HG02588 (cell line): ENCODE measurements around the gene NFIA.

ENCODE experiments used
- ATAC-seq: cut with Tn5 transposase; IDR thresholded peaks from one replicate; pipeline ENCODE4 v1.9.1; 2021; ENCODE audit warnings: mild to moderate bottlenecking, moderate library complexity; ENCODE audit not compliant: unreplicated experiment

Gene NFIA

DNA sequence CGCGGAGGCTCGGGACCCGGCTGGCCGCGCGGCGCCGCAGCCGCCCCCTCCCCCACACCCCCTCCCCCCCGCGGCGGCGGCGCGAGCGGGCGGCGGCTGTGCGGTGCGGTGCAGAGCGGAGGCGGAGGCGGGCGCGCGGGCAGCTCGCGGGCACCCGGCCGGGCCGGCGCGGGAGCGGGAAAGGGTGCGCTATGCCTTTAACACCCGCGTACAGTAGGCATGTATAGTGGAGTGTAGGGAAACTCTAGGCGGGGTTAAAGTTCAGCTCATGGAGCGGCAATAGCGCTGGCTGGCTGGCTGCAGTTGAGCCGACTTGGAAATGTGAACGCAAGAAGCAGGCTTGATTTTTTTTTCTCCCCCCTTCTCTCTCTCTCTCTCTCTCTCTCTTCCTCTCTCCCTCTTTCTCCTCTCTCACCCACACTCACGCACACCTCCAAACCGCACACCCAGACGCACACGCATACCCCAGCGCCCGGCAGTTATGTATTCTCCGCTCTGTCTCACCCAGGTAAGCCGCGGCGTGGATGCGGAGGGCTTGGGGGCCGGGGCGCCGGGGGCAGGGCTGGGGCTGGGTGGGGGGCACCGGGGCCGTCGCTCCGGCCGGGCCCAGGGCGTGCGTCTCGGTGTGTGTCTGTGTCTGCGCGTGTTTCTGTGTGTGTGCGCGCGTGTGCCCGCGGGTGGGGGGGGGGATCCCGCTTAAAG lies at the start of gene NFIA:
TSS of gene NFIA (plus strand) at position 251 of the 702 bp plus-strand sequence.
- ATAC-seq: no peak

DNA sequence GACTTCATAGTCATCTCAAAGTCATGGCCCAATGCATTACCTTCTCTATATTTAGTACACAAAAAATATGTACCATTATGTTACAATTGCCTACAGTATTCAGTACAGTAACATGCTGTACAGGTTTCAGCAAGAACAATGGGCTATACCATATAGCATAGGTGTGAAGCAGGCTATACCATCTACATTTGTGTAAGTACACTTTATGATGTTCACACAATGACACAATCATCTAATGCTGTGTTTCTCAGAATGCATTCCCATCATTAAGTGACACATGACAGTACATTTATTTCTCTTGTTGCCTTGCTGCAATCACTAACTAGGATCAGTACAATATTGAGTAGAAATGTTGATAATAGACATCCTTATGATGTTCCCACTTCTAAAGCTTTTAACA lies 46.5 kb upstream of the NFIA start:
- no peak for ATAC-seq

DNA sequence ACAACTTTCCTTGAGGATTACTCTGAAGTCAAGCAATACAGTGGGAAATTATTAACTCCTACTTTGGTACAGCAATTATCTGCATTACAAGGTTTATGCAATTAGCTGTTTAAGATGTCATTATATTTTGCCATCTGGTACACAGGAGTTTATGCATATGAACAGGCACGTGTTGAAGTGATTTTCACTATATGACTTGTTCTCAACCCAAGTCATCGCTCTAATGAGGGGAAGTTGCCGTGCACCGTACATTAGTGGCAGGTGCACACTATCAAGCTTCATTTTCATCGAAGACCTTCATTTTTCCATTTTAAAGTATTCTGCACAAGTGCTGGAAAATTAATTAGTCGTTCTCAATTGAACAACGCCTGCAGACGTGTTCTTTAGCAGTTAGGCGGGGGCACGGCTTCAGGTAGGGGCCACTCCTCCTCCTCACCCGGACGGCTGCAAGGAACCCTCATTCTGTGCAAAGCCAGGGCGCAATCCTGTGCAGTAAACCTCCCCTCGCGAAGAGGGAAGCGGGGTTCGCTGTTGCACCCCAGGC lies 39.8 kb upstream of the NFIA start:
- no peak for ATAC-seq

DNA sequence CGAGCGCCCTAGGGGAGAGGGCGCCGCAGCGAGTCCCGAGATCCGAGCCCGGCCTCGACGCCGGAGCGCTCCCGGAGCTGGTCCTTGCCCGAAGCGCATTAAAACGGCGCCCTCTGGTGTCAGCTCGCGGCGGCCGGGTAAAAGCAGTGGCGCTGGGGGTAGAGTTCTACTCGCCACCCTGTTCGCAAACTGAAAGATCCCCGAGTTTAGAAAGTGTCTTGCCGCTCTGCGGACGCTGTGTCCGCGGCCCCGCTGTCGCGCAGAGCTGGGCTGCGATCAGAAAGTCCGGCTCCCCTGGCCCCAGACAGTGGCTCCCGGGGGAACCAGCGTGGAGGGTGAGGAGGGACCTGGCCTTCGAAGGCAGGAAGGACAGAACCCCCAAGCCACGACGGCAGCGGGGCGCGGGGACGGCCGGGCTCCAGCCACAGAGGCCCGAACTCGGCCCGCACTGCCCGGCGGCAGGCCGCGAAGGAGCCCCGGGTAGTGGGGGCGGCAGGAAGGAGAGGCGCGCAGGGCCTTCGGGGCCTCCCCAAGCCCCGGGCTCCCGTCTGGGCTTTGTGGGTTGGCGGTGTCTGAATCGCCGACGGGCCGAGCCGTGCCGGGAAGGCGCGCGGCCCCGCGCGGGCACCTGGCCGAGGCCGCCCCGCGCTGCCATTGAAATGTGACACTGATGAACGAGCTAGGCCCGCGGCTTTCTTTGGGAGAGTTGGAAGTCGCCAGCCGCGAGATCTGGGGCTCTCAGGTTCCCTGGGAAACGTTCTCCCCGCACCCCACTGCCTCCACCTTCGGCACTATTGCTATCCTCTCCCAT lies 39.1 kb upstream of the NFIA start:
- ATAC-seq: peak; percentile 60

DNA sequence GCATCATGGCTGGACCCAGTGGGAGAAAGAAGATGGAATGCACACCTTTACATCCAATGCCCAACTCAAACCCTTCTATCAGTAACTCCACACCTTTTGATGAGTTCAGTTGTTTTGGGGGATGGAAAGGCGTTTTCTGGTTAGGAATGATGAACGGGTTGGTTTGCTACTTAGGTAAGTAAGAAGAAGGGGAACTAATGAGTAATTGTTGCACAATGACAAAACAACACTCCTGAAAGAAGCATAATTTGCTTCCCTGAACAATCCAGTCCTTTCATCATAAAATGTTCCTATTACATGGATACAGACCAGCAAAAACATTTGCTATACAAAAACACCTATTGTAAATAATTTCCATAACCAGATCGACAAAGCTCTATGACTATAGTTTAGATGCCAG lies 35.9 kb upstream of the NFIA start:
- ATAC-seq: no peak

DNA sequence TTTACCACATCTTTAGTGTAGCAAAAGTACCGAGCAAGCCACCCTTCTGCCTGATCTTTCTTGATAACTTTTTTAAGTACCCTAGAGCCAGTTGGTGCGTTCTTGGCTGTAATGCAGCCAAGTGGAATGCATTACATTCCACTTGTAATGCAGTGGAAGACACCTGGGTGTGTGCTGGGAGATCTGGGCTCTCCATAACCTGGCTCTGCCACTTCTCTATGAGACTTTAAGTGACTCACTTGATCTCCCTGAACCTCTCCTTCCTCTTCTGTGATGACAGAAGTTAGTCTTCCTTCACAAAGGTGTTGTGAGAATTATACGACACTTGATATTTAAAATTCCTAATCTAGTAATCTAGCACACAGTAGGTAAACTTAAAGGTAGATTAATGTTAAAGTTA lies 35.3 kb upstream of the NFIA start:
- ATAC-seq: no peak

DNA sequence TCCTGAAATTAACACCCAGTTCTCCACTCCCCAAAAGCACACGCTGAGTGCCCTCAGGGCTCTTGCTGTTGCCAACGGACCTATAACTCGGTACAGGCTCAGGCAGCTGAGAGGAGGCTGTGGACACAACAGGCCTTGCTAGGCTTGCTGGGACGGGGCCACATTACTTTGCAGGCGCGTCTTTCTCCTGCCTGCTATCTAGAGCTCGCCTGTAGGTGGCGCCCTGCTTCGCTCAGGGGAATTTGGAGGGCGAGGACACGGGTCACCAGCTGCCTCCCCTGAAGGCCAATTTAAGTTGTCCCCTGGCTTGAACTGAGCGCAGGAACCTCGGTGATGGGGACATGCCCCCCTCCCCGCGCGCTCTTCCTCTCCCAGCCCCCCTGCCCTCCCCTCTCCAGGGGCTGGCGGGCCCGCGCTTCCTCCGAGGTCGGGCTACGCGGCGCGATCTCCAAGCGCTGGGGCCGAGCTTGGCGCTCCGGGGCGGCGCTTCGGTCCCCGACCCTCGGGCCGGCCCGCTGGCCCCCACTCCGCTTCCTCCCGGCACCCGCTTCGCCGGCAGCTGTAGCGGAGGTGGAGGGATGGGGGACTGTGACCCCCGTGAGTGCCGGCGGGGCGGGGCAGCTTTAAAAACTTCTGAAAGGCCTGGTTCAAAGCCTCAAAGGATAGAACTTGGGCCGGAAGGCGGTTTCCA lies 32.4 kb upstream of the NFIA start:
- ATAC-seq: peak; percentile 66

DNA sequence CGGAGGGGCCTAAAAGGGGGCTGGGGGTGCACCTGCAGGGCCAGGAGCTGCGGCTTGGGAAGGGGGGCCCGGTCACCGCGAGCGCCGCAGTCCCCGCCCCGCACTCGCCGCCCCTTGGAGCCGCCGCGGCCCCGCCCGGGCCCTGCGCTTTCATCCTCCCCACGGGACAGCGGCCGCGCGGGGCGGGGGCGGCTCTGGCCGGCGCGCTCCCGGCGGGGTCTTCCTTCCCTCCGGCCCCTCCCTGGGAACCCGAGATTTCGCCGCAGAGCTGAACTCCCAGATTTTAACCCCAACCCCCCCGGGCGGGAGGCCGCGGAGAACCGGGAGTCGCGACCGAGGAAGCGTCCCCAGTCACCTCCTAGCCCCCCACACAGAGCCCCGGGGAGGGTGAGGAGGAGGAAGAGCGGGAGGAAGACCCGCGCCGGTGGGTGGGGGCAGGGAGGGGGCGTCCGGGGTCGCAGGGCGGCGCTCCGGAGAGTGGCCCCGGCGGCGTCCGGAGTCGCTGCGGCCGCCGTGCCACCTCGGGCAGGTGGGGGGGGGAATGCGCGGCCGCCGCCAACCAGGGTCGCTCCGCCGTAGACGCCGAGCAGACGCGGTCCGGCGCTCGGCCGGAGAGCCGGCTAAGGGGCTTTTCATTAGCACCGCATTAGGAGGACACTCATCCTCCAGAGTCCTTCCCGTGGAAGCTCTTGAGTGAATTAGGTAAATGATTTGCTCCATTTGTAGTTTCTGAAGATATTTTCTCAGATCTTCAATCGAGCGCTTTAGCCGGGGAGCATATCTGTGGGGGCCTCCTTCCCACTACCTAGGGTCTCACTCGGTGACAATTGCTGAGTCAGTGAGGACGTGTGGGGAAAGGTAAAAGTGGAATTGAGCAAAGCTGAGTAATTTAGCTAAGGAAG lies 31.6 kb upstream of the NFIA start:
- no peak for ATAC-seq

DNA sequence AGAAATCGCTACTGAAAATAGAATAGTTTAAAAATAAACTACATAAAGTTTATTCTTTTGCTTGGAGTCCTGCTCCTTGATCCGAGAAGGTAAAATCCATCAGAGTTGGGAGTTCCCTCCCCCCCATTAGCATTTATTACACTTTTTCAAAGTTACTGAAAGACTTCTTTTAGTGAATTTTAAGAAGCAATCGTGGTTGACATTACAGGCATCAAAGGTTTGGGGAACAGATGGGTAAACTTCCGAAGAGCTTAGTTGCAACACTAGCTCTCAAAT lies 31.0 kb upstream of the NFIA start:
- no peak for ATAC-seq

DNA sequence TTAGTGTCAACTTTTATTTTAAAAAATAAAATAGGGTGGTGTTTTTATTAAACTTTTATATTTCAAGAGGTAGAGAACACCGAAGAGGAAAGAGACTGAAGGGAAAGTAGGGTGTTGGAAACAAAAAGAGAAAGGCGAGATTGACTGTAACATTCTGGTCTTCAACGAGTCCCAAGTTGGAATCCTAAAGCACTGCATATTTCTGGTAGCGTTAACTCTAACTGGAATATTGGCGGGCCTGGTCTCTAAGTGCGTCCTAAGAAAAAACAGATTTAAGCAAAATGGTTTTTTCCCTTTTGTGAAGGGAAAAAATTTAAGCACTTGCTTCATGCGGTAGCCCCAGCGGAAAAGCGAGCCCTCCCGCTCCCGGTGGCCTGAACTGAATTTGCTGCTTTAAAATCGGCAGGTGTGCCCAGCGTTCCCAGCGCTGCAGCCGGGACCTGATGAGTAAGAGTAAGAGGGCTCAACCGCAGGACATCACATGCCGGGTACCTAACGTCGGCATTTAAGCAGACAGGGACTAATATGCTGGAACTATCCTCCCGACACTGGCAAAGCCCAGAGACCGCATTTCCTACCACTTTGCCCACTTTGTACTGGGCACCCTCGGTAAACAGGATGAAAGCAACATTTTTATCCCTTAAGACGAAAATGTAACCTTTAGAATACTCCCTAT lies 30.5 kb upstream of the NFIA start:
- ATAC-seq: no peak

DNA sequence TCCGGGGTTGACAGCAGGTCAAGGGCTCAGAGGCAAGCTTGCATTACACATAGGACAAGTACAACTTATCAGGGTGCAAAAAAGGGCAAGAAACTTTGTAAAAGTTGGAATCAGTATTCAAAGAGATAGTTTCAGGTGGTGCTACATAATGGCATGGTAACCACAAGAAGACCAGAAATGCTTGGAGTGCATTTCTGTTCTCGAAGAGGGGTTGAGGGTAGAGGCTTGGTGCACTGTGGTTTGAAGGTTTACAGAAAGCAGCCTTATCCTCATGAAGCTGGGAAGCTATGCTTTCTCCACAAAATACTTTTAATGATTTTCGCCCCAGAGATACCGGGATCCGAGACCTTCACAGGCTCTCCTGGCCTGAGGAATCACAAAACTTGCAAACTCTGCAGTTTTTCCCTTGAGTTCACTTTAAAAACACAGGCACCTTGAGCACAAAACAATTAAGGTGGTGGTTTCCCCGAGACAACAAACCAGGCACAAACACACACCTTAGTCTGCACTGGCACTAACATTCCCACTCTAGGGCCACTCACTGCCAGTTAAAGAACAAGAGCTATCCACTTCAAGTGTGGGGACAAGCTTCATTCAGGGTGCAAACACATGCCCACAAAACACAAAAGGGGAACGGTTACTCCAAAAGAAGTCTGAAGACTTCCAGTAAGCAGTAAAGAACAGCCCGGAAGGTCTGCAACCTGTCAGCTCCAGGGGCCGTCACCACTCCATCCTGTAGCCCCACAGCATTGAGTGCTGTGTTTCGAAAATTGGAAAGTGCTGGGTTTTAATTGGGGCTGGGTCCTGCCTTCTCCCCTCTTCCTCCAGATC lies 29.8 kb upstream of the NFIA start:
- ATAC-seq: no peak

DNA sequence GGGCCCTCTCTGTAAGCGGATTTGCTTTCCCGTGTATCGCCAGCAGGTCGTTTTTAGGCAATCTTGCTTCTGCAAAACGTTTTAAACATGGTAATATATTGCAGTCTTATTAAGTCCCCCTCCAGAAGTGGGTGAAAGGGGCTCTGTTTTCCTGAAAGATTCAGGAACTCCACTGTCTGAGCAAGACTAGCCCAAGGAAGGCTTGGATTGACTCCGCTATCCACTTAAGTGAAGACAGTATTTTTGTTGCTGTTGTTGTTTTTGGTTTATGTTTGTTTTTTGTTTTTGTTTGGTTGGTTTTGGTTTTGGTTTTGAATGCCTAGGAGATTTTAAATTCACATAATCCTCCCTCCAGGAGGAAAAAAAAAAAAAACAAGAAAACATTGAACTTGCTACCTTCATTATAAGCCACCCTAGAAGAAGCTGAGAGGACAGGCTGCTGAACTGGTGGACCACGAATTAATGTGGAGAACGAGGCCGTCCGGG lies 29.1 kb upstream of the NFIA start:
- ATAC-seq: no peak

DNA sequence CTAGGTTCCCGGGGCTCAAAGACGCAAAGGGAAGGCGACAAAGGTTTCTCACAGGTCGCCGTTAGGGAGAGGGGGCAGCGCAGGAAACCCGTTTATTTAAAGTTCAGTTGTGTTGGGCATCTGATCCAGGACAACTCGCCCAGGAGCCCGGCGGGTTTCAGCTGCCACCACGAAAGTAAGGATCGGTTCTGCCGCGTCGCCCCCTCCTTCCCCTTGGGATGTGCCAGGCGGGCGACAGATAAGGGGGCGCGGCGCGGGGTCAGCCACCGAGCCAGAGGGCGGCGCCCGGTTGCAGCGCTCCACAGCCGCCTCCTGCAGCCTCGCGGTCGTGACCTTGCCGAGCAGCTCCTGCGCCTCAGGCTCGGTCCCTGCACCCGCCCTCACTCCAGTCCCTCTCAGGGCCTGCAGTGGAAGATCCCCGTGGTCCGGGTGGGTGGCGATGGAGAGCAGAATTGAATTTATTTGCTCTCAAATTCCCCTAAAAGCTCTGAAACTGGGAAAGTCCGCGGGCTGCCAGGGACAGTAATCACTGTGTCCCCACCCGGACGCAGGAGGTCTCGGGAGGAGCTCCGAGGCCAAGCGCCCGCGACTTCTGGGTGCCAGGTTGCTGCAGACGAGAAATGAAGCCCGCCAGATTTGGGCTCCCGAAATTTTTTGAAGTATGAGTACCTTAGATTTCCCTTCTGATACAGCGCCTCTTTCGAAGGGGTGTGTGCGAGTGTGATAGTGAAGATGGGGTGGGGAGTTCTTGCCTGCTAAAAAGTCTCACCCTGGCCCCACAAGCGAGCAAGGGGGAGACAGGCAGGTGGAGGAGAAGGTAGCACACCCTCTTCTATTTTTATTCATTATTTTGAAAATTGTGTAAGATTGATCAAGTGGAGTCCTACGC lies 28.4 kb upstream of the NFIA start:
- ATAC-seq: no peak

DNA sequence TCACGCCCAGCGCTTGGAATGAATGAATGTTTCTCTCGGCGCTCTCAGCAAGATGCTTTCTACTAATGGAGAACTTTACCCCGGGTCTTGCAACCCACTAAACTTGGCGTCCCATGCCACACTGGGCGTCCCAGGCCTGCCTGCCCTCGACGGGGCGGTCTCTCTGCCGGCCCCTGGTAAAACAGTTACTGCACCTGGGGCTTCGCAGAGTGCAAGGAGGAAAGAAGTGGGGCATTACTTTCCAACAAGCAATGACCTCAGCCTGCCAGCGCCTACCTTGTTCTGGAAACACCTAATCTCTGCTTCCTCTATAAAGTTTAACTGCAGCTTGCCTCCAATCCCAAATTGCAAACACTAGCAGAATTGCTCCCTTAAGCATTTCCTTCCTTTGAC lies 27.8 kb upstream of the NFIA start:
- ATAC-seq: no peak

DNA sequence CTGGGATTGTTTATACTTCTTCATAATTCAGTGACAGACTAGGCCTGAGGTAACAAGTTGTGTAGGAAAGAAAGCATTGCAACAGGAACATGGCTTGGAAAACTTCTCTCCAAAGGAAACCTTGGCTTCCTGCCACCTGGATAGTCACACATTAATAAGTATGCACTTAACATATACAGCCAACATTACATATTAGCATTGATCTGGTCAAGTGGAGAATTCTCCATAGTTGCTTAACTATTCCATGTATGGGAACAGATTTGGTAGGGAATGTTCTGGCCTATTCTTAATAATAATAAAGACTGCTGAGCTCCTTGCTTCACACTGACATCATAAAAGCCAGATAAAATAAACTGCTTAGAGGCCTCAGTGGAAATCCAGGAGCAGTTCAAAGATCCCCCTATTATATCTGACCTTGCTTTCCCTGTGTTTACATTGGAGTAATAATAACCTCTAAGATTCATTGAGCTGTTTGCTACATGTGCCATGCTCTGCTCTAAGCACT lies 27.2 kb upstream of the NFIA start:
- no peak for ATAC-seq

DNA sequence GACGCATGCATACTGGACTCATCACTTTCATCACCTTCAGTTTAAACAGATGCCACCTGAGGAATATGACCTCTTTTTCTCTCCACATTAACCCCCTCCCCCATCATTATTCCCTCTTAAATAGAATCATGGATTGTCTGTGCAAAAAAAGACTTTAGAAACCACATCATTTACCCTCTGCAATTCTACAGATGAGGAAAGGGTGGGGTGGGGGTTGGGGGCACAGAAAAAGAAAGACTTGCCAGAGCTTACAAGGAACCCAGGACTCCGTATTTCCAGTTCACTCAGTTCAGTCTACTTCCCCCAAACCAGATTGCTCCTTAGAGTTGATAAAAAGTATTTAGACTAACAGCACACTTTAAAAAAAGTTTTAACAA lies 26.2 kb upstream of the NFIA start:
- no peak for ATAC-seq

DNA sequence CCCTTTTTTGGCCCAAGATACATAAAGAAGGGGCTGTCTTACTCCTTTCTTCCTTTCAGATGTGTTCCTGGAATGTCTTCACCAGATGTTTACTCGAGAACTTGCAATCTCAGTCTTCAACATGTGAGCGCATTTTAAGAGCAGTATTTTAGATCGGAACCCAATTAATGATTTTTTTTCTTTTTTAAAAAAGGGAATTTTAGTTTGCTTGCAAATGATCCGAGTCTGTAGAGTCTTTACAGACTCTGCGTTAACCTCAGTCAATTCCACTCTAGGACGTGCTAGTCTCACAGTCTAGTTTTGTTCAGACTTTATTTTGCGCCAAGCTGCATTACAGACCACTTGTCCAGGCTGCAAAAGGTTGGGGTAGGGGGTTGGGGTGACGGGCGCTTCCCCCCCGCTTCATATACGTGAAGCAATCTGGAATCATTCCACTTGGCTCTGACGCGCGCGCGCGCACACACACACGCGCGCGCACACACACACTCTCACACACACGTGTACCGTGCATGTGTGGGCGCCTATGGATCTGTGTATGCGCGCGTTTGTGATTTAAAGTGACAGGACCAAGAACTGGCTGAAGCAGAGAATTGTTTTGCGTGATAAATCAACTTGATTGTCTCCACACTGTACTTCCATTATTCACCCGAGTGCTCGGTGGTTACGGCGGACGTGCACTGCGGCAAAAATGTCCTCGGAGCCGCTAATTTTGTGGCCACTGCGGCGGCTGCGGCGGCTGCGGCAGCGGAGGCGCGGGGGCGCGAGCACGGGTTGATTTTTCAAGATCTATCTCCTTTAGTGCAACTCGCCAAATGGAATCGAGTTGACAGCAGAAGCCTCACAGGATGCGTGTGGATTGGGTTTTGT lies 25.6 kb upstream of the NFIA start:
- ATAC-seq: no peak
